ENCODE results near the gene BNIPL. TPM values are rescaled to one million over a fixed set of nuclear protein-coding genes. Genes with fewer than 3 reads are reported as not detected.

BNIPL gene
- total RNA-seq, 1 donor from 2014 or later, result 1.4 TPM

- no peak for DNase-seq
- Mint-ChIP-seq H3K4me3 (ENCODE audit: unreplicated experiment) (no peak overlapping the region), H3K27me3 (ENCODE audit: unreplicated experiment) (peaks cover 2% of the 10 kb centered on the region), H3K4me1 (ENCODE audit: low read depth, unreplicated experiment) (peaks cover 6% of the 10 kb centered on the region), H3K27ac (ENCODE audit: unreplicated experiment) (peak overlapping the region; percentile 44), H3K9me3 (ENCODE audit: unreplicated experiment) (no peaks in the 10 kb centered on the region), H3K36me3 (ENCODE audit: unreplicated experiment) (no peaks in the 10 kb centered on the region)
- no peak for TF ChIP-seq CTCF (IDR thresholded peaks at IDR 0.05; ENCODE audit: partially characterized antibody, unreplicated experiment)
These were observed 23.5 kb upstream of the BNIPL start for GRCh38 chr1:151012684-151013471.

GRCh38 chr1:151013518-151013917 lies 22.9 kb upstream of the BNIPL start:
- Mint-ChIP-seq H3K4me1 (ENCODE audit: low read depth, unreplicated experiment) (peaks cover 4% of the 10 kb centered on the region), H3K9me3 (ENCODE audit: unreplicated experiment) (no peaks in the 10 kb centered on the region), H3K4me3 (ENCODE audit: unreplicated experiment) (no peak overlapping the region)

GRCh38 chr1:151024540-151025146 lies 11.7 kb upstream of the BNIPL start:
- Mint-ChIP-seq H3K9me3 (ENCODE audit: unreplicated experiment) (no peaks in the 10 kb centered on the region), H3K27ac (ENCODE audit: unreplicated experiment) (no peak overlapping the region), H3K36me3 (ENCODE audit: unreplicated experiment) (no peaks in the 10 kb centered on the region), H3K4me1 (ENCODE audit: low read depth, unreplicated experiment) (no peaks in the 10 kb centered on the region), H3K27me3 (ENCODE audit: unreplicated experiment) (no peaks in the 10 kb centered on the region), H3K4me3 (ENCODE audit: unreplicated experiment) (no peak overlapping the region)
- DNase-seq, result peak; percentile 85
- peak; percentile 55 for TF ChIP-seq CTCF (IDR thresholded peaks at IDR 0.05; ENCODE audit: partially characterized antibody, unreplicated experiment)

More at GRCh38 chr1:151013518-151013917, 22.9 kb upstream of the BNIPL start:
- Mint-ChIP-seq H3K27ac (ENCODE audit: unreplicated experiment) (peak overlapping the region; percentile 44), H3K36me3 (ENCODE audit: unreplicated experiment) (no peaks in the 10 kb centered on the region), H3K27me3 (ENCODE audit: unreplicated experiment) (peaks cover 2% of the 10 kb centered on the region)
- TF ChIP-seq CTCF (IDR thresholded peaks at IDR 0.05; ENCODE audit: partially characterized antibody, unreplicated experiment), result no peak
- no peak for DNase-seq

- no peaks in the 10 kb centered on the region for H3K27me3 Mint-ChIP-seq (ENCODE audit: unreplicated experiment)
- H3K36me3 Mint-ChIP-seq (ENCODE audit: unreplicated experiment), result no peaks in the 10 kb centered on the region
- no peak overlapping the region for H3K27ac Mint-ChIP-seq (ENCODE audit: unreplicated experiment)
- TF ChIP-seq CTCF (IDR thresholded peaks at IDR 0.05; ENCODE audit: partially characterized antibody, unreplicated experiment), result no peak
- no peak overlapping the region for H3K4me3 Mint-ChIP-seq (ENCODE audit: unreplicated experiment)
- no peak for DNase-seq
- no peaks in the 10 kb centered on the region for H3K4me1 Mint-ChIP-seq (ENCODE audit: low read depth, unreplicated experiment)
- no peaks in the 10 kb centered on the region for H3K9me3 Mint-ChIP-seq (ENCODE audit: unreplicated experiment)
These were observed 9.9 kb upstream of the BNIPL start for GRCh38 chr1:151026460-151026859.

- H3K36me3 Mint-ChIP-seq (ENCODE audit: unreplicated experiment), result no peaks in the 10 kb centered on the region
- H3K4me3 Mint-ChIP-seq (ENCODE audit: unreplicated experiment), result no peak overlapping the region
- H3K27me3 Mint-ChIP-seq (ENCODE audit: unreplicated experiment), result no peaks in the 10 kb centered on the region
- H3K4me1 Mint-ChIP-seq (ENCODE audit: low read depth, unreplicated experiment), result no peaks in the 10 kb centered on the region
- no peaks in the 10 kb centered on the region for H3K9me3 Mint-ChIP-seq (ENCODE audit: unreplicated experiment)
- H3K27ac Mint-ChIP-seq (ENCODE audit: unreplicated experiment), result no peak overlapping the region
- no peak for TF ChIP-seq CTCF (IDR thresholded peaks at IDR 0.05; ENCODE audit: partially characterized antibody, unreplicated experiment)
- DNase-seq, result no peak
These were observed 4.2 kb upstream of the BNIPL start for GRCh38 chr1:151032164-151032563.
